ENCODE measurements around the gene GRIA4. TPM values are rescaled to one million over a fixed set of nuclear protein-coding genes. Genes with fewer than 3 reads are reported as not detected.

GRIA4 gene
- total RNA-seq, 1 experiment from 2014 or later, result not detected

GRCh38 chr11:105636496-105636895, 26.6 kb downstream of the GRIA4 start:
- Histone ChIP-seq H3K9me3 (ENCODE audit: low read depth, low read length, poor library complexity, severe bottlenecking) (no peaks in the 10 kb centered on the region), H3K4me1 (ENCODE audit: insufficient read depth, low read length, poor library complexity, severe bottlenecking) (no peaks in the 10 kb centered on the region), H3K4me3 (ENCODE audit: low read depth, low read length, poor library complexity, severe bottlenecking) (no peak overlapping the region), H3K36me3 (ENCODE audit: insufficient read depth, low read length, poor library complexity, severe bottlenecking) (no peaks in the 10 kb centered on the region), H3K27me3 (replicated peaks; ENCODE audit: insufficient read depth, low read depth, low read length, poor library complexity) (no peaks in the 10 kb centered on the region), H3K27ac (ENCODE audit: low read depth, low read length, poor library complexity, severe bottlenecking) (no peak overlapping the region)
- intact Hi-C loops (cut with micrococcal nuclease; ENCODE audit: unreplicated experiment), result no loop called here
- CTCF ChIA-PET, result no interaction called here
- BruUV-seq (replicated peaks), result no TSS peak
- no peak for TF ChIP-seq CTCF (conservative IDR thresholded peaks at IDR 0.05; ENCODE audit: low read depth, low read length)
- no peak for TF ChIP-seq EZH2 (IDR thresholded peaks at IDR 0.05; ENCODE audit: borderline replicate concordance, low read depth, low read length, poor library complexity, severe bottlenecking)
- DNase-seq (ENCODE audit: low spot score), result no peak
- POLR2A ChIA-PET (ENCODE audit: low non-redundant PET), result no interaction called here

GRCh38 chr11:105639527-105639926, 29.7 kb downstream of the GRIA4 start:
- TF ChIP-seq CTCF (conservative IDR thresholded peaks at IDR 0.05; ENCODE audit: low read depth, low read length), result no peak
- H3K27me3 ChIP-seq (replicated peaks; ENCODE audit: insufficient read depth, low read depth, low read length, poor library complexity), result no peaks in the 10 kb centered on the region
- no peak overlapping the region for H3K4me3 ChIP-seq (ENCODE audit: low read depth, low read length, poor library complexity, severe bottlenecking)
- no peak for DNase-seq (ENCODE audit: low spot score)
- H3K36me3 ChIP-seq (ENCODE audit: insufficient read depth, low read length, poor library complexity, severe bottlenecking), result no peaks in the 10 kb centered on the region
- CTCF ChIA-PET, result no interaction called here
- no peak overlapping the region for H3K27ac ChIP-seq (ENCODE audit: low read depth, low read length, poor library complexity, severe bottlenecking)
- no peaks in the 10 kb centered on the region for H3K4me1 ChIP-seq (ENCODE audit: insufficient read depth, low read length, poor library complexity, severe bottlenecking)
- intact Hi-C loops (cut with micrococcal nuclease; ENCODE audit: unreplicated experiment), result no loop called here
- POLR2A ChIA-PET (ENCODE audit: low non-redundant PET), result no interaction called here
- BruUV-seq (replicated peaks), result no TSS peak
- H3K9me3 ChIP-seq (ENCODE audit: low read depth, low read length, poor library complexity, severe bottlenecking), result no peaks in the 10 kb centered on the region

- H3K9me3 ChIP-seq (ENCODE audit: low read depth, low read length, poor library complexity, severe bottlenecking), result no peaks in the 10 kb centered on the region
- no peaks in the 10 kb centered on the region for H3K4me1 ChIP-seq (ENCODE audit: insufficient read depth, low read length, poor library complexity, severe bottlenecking)
- no peaks in the 10 kb centered on the region for H3K36me3 ChIP-seq (ENCODE audit: insufficient read depth, low read length, poor library complexity, severe bottlenecking)
- POLR2A ChIA-PET (ENCODE audit: low non-redundant PET), result no interaction called here
- H3K27ac ChIP-seq (ENCODE audit: low read depth, low read length, poor library complexity, severe bottlenecking), result no peak overlapping the region
- no peak for TF ChIP-seq EZH2 (IDR thresholded peaks at IDR 0.05; ENCODE audit: borderline replicate concordance, low read depth, low read length, poor library complexity, severe bottlenecking)
- no peak for TF ChIP-seq CTCF (conservative IDR thresholded peaks at IDR 0.05; ENCODE audit: low read depth, low read length)
- DNase-seq (ENCODE audit: low spot score), result no peak
- intact Hi-C loops (cut with micrococcal nuclease; ENCODE audit: unreplicated experiment), result no loop called here
- H3K4me3 ChIP-seq (ENCODE audit: low read depth, low read length, poor library complexity, severe bottlenecking), result no peak overlapping the region
- H3K27me3 ChIP-seq (replicated peaks; ENCODE audit: insufficient read depth, low read depth, low read length, poor library complexity), result no peaks in the 10 kb centered on the region
- CTCF ChIA-PET, result no interaction called here
- no TSS peak for BruUV-seq (replicated peaks)
These were observed 31.6 kb downstream of the GRIA4 start for GRCh38 chr11:105641433-105641832.

Data from A673 (cell line).